Tibial nerve (tissue), 4 donors: ENCODE results near the gene GMPPA. TPM values are rescaled to one million over a fixed set of nuclear protein-coding genes. Genes with fewer than 3 reads are reported as not detected.

Experiments
- DNase-seq, 2 donors: peaks; one replicate each; pipeline ENCODE4 v3.0.0-alpha.2; 2019; ENCODE audit warnings: low spot score in 2 of 2
- H3K27ac ChIP-seq, 4 donors: fragments of 200-600 bp; sonication (generic) in 3 of 4; one replicate each; pipeline ENCODE4 v1.5.1; 2017 to 2019; ENCODE audit warnings: mild to moderate bottlenecking in 1 of 4
- H3K27me3 ChIP-seq, 2 donors: fragments of 200-600 bp; sonication (generic) in 1 of 2; one replicate each; pipeline versions ENCODE4 v1.5.1 to v1.6.0; 2017 to 2019
- H3K36me3 ChIP-seq, 3 donors: fragments of 200-600 bp; sonication (generic); one replicate each; pipeline ENCODE4 v1.5.1; 2018 to 2019
- H3K4me1 ChIP-seq, 4 donors: fragments of 200-600 bp; sonication (generic) in 3 of 4; one replicate each; pipeline ENCODE4 v1.5.1; 2017 to 2019
- H3K4me3 ChIP-seq, 4 donors: fragments of 200-600 bp; sonication (generic) in 3 of 4; one replicate each; pipeline ENCODE4 v1.5.1; 2017 to 2019; ENCODE audit warnings: mild to moderate bottlenecking in 1 of 4, moderate library complexity in 1 of 4
- H3K9me3 ChIP-seq, 4 donors: fragments of 200-600 bp; sonication (generic) in 3 of 4; one replicate each; pipeline ENCODE4 v1.5.1; 2017 to 2019
- CTCF ChIP-seq, 5 experiments: fragments of 200-600 bp in 3 of 5; fragments of 450-650 bp in 2 of 5; sonication (generic) in 3 of 5; IDR thresholded peaks; one replicate each; pipeline ENCODE4 v1.5.1; 2016 to 2019; ENCODE audit warnings: antibody characterized with exemption in 5 of 5, mild to moderate bottlenecking in 3 of 5, moderate library complexity in 2 of 5
- EP300 ChIP-seq, 2 donors: sonication (generic); formaldehyde crosslinking; IDR thresholded peaks; one replicate each; pipeline ENCODE4 v1.6.1; 2017; ENCODE audit warnings: antibody characterized with exemption in 2 of 2, mild to moderate bottlenecking in 1 of 2
- POLR2A ChIP-seq, 2 donors: fragments of 450-650 bp; IDR thresholded peaks; one replicate each; pipeline ENCODE4 v1.6.1; 2017; ENCODE audit warnings: antibody characterized with exemption in 2 of 2, mild to moderate bottlenecking in 2 of 2, moderate library complexity in 2 of 2
- WGBS, 2 donors: methylation state at CpG; one replicate each; pipeline ENCODE4 v1.1.5; 2018; 5-methylcytosine and 5-hydroxymethylcytosine counted together
- total RNA-seq, 4 donors: library from RNA; depleted of rRNA; stranded (reverse); fragments of >200 nt; gene quantifications; one replicate each; pipeline ENCODE4 v1.1.0, GENCODE V29; 2016

The GMPPA gene
- total RNA-seq, 4 donors from 2014 or later, result 18.8 to 29.7 (median 27.8) TPM

GRCh38 chr2:219530048-219530963 is 31.6 kb downstream of the GMPPA start:
- WGBS, 2 donors, result 17 to 23% methylated on average over 14 to 20 of the region's 21 CpGs
- peaks cover 0 to 9% (median 0%) of the 10 kb centered on the region in 4 donors for H3K4me1 ChIP-seq
- peak overlapping the region in 1 of 4 donors; percentile 1 for H3K4me3 ChIP-seq
- peaks cover 0 to 46% of the 10 kb centered on the region in 2 donors for H3K27me3 ChIP-seq
- no peak overlapping the region for H3K27ac ChIP-seq
- H3K9me3 ChIP-seq, result no peaks in the 10 kb centered on the region
- no peaks in the 10 kb centered on the region for H3K36me3 ChIP-seq
- peak in 1 of 2 donors; percentile 20 for TF ChIP-seq EP300 (IDR thresholded peaks at IDR 0.05)
- peak; percentile 94 to 99 (median 96) for TF ChIP-seq CTCF (IDR thresholded peaks at IDR 0.05)
- no peak for TF ChIP-seq POLR2A (IDR thresholded peaks at IDR 0.05)
- peak; percentile 54 to 70 for DNase-seq

GRCh38 chr2:219531639-219532377 is 33.1 kb downstream of the GMPPA start:
- Histone ChIP-seq H3K36me3 (no peaks in the 10 kb centered on the region), H3K9me3 (no peaks in the 10 kb centered on the region), H3K4me1 (peaks cover 0 to 13% (median 0%) of the 10 kb centered on the region in 4 donors), H3K27me3 (peaks cover 0 to 33% of the 10 kb centered on the region in 2 donors), H3K4me3 (no peak overlapping the region), H3K27ac (no peak overlapping the region)
- DNase-seq, result no peak
- TF ChIP-seq POLR2A (IDR thresholded peaks at IDR 0.05), result no peak
- TF ChIP-seq CTCF (IDR thresholded peaks at IDR 0.05), result no peak
- TF ChIP-seq EP300 (IDR thresholded peaks at IDR 0.05), result no peak
- WGBS, 2 donors, result 81 to 82% methylated on average over 20 of the region's 20 CpGs

- TF ChIP-seq EP300 (IDR thresholded peaks at IDR 0.05), result no peak
- WGBS, 2 donors, result 88% methylated on average over 8 of the region's 8 CpGs
These were observed 33.6 kb downstream of the GMPPA start for GRCh38 chr2:219532378-219532649.

GRCh38 chr2:219533930-219534661 is 35.4 kb downstream of the GMPPA start:
- Histone ChIP-seq H3K27ac (no peak overlapping the region), H3K4me3 (no peak overlapping the region), H3K36me3 (peaks cover 0 to 5% (median 0%) of the 10 kb centered on the region in 3 donors), H3K27me3 (peaks cover 0 to 10% of the 10 kb centered on the region in 2 donors), H3K9me3 (no peaks in the 10 kb centered on the region), H3K4me1 (peaks cover 0 to 35% (median 16%) of the 10 kb centered on the region in 4 donors)
- no peak for DNase-seq
- TF ChIP-seq CTCF (IDR thresholded peaks at IDR 0.05), result no peak
- no peak for TF ChIP-seq EP300 (IDR thresholded peaks at IDR 0.05)
- TF ChIP-seq POLR2A (IDR thresholded peaks at IDR 0.05), result no peak
- WGBS, 2 donors, result 94% methylated on average over 6 of the region's 6 CpGs

More at GRCh38 chr2:219532378-219532649, 33.6 kb downstream of the GMPPA start:
- peaks cover 0 to 18% (median 2%) of the 10 kb centered on the region in 4 donors for H3K4me1 ChIP-seq
- peaks cover 0 to 28% of the 10 kb centered on the region in 2 donors for H3K27me3 ChIP-seq
- no peak for DNase-seq
- no peaks in the 10 kb centered on the region for H3K9me3 ChIP-seq
- no peaks in the 10 kb centered on the region for H3K36me3 ChIP-seq
- H3K4me3 ChIP-seq, result no peak overlapping the region
- no peak overlapping the region for H3K27ac ChIP-seq

- Histone ChIP-seq H3K36me3 (peaks cover 0 to 26% (median 0%) of the 10 kb centered on the region in 3 donors), H3K4me3 (no peak overlapping the region), H3K4me1 (peaks cover 0 to 44% (median 25%) of the 10 kb centered on the region in 4 donors), H3K9me3 (no peaks in the 10 kb centered on the region), H3K27ac (peak overlapping the region in 2 of 4 donors; percentile 91 to 97), H3K27me3 (no peaks in the 10 kb centered on the region)
- TF ChIP-seq CTCF (IDR thresholded peaks at IDR 0.05), result no peak
- no peak for TF ChIP-seq POLR2A (IDR thresholded peaks at IDR 0.05)
- TF ChIP-seq EP300 (IDR thresholded peaks at IDR 0.05), result no peak
- 65 to 72% methylated on average over 16 of the region's 16 CpGs for WGBS, 2 donors
- no peak for DNase-seq
These were observed 37.7 kb downstream of the GMPPA start for GRCh38 chr2:219536425-219536824.
